ENCODE results near the gene FYCO1.

DNA sequence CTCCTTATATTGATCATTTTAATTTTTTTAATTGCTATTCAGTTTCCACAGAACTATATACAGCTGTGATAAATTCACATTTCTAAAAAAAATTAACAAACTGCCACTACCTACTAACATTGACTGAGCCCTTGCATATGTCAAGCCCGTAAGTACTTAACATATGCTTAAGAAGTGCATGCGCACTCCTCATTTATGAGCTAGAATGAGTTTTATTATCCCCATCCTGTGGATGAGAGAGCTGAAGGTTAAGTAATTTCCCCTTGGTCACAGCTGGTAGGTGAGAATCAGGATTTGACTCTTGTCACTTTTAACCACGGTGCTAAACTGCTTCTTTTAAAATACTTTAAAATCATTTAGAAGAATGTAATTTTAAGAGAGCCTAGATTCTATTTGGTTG is 26.5 kb downstream of the FYCO1 start:
- TF ChIP-seq, protein P1, sequence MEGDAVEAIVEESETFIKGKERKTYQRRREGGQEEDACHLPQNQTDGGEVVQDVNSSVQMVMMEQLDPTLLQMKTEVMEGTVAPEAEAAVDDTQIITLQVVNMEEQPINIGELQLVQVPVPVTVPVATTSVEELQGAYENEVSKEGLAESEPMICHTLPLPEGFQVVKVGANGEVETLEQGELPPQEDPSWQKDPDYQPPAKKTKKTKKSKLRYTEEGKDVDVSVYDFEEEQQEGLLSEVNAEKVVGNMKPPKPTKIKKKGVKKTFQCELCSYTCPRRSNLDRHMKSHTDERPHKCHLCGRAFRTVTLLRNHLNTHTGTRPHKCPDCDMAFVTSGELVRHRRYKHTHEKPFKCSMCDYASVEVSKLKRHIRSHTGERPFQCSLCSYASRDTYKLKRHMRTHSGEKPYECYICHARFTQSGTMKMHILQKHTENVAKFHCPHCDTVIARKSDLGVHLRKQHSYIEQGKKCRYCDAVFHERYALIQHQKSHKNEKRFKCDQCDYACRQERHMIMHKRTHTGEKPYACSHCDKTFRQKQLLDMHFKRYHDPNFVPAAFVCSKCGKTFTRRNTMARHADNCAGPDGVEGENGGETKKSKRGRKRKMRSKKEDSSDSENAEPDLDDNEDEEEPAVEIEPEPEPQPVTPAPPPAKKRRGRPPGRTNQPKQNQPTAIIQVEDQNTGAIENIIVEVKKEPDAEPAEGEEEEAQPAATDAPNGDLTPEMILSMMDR (conservative IDR thresholded peaks at IDR 0.05; ENCODE audit: low read depth, low read length) = no peak
- no peak for TF ChIP-seq EZH2phosphoT487 (IDR thresholded peaks at IDR 0.05; ENCODE audit: borderline replicate concordance, low read length)

Data from PC-3 (cell line).